Liver (tissue), 9 donors: ENCODE results near the gene WIPF1. TPM values are rescaled to one million over a fixed set of nuclear protein-coding genes. Genes with fewer than 3 reads are reported as not detected.

Experiments
- DNase-seq: peaks from one replicate; pipeline ENCODE4 v3.0.0-alpha.2; 2017; ENCODE audit warnings: low spot score
- H3K27ac ChIP-seq, 2 donors: one replicate each; pipeline ENCODE4 v1.7.0; 2013; ENCODE audit warnings: inconsistent platforms in 2 of 2, low read length in 2 of 2, control low read depth in 1 of 2, low read depth in 1 of 2, mild to moderate bottlenecking in 1 of 2
- H3K27me3 ChIP-seq, 4 donors: one replicate each; pipeline versions ENCODE4 v1.6.1 to v1.7.0; 2013; ENCODE audit warnings: low read length in 3 of 4, inconsistent platforms in 1 of 4, mild to moderate bottlenecking in 1 of 4, moderate library complexity in 1 of 4; ENCODE audit not compliant: control insufficient read depth in 4 of 4, insufficient read depth in 4 of 4
- H3K36me3 ChIP-seq, 4 donors: one replicate each; pipeline versions ENCODE4 v1.6.1 to v1.7.0; 2013; ENCODE audit warnings: low read length in 3 of 4, mild to moderate bottlenecking in 3 of 4, low read depth in 1 of 4, moderate library complexity in 1 of 4; ENCODE audit not compliant: control insufficient read depth in 4 of 4, insufficient read depth in 3 of 4
- H3K4me1 ChIP-seq, 4 donors: one replicate each; pipeline versions ENCODE4 v1.6.1 to v1.7.0; 2013; ENCODE audit warnings: low read length in 3 of 4, mild to moderate bottlenecking in 3 of 4, moderate library complexity in 1 of 4; ENCODE audit not compliant: control insufficient read depth in 4 of 4, insufficient read depth in 4 of 4
- H3K4me3 ChIP-seq, 3 donors: one replicate each; pipeline versions ENCODE4 v1.6.1 to v1.7.0; 2013; ENCODE audit warnings: low read length in 3 of 3, control low read depth in 1 of 3, low read depth in 1 of 3, mild to moderate bottlenecking in 1 of 3
- H3K9ac ChIP-seq, 2 donors: one replicate each; pipeline ENCODE4 v1.7.0; 2013; ENCODE audit warnings: low read length in 2 of 2, mild to moderate bottlenecking in 2 of 2, moderate library complexity in 2 of 2, control low read depth in 1 of 2, low read depth in 1 of 2
- H3K9me3 ChIP-seq, 4 donors: one replicate each; pipeline versions ENCODE4 v1.6.1 to v1.7.0; 2013; ENCODE audit warnings: low read length in 3 of 4; ENCODE audit not compliant: control insufficient read depth in 4 of 4
- ATF3 ChIP-seq: IDR thresholded peaks from 2 replicates; pipeline ENCODE4 v1.6.1; 2016; ENCODE audit warnings: antibody characterized with exemption
- EGR1 ChIP-seq, 2 donors: IDR thresholded peaks; 2 replicates each; pipeline ENCODE4 v1.6.1; 2016 to 2018; ENCODE audit warnings: antibody characterized with exemption in 2 of 2, low read depth in 2 of 2
- FOXA1 ChIP-seq: IDR thresholded peaks from 2 replicates; pipeline ENCODE4 v1.6.1; 2016; ENCODE audit warnings: antibody characterized with exemption
- GABPA ChIP-seq, 2 donors: IDR thresholded peaks in 1 of 2; conservative IDR thresholded peaks in 1 of 2; 2 replicates each; pipeline ENCODE4 v1.6.1; 2016; ENCODE audit warnings: antibody characterized with exemption in 2 of 2, mild to moderate bottlenecking in 1 of 2, moderate library complexity in 1 of 2
- HNF4A ChIP-seq, 2 donors: conservative IDR thresholded peaks; 2 replicates each; pipeline ENCODE4 v1.6.1; 2016; ENCODE audit warnings: antibody characterized with exemption in 2 of 2, mild to moderate bottlenecking in 2 of 2
- JUND ChIP-seq, 2 donors: IDR thresholded peaks; 2 replicates each; pipeline ENCODE4 v1.6.1; 2016; ENCODE audit warnings: antibody characterized with exemption in 2 of 2
- MAX ChIP-seq: IDR thresholded peaks from 2 replicates; pipeline ENCODE4 v1.6.1; 2016; ENCODE audit warnings: antibody characterized with exemption
- NR2F2 ChIP-seq: IDR thresholded peaks from 2 replicates; pipeline ENCODE4 v1.6.1; 2016; ENCODE audit warnings: antibody characterized with exemption
- RAD21 ChIP-seq, 2 donors: IDR thresholded peaks; 2 replicates each; pipeline ENCODE4 v1.6.1; 2016; ENCODE audit warnings: antibody characterized with exemption in 2 of 2, mild to moderate bottlenecking in 2 of 2
- RXRA ChIP-seq, 2 donors: IDR thresholded peaks; 2 replicates each; pipeline ENCODE4 v1.6.1; 2017 to 2018; ENCODE audit warnings: antibody characterized with exemption in 2 of 2, mild to moderate bottlenecking in 1 of 2
- SP1 ChIP-seq: IDR thresholded peaks from 2 replicates; pipeline ENCODE4 v1.6.1; 2018; ENCODE audit warnings: antibody characterized with exemption, mild to moderate bottlenecking
- TAF1 ChIP-seq: conservative IDR thresholded peaks from 2 replicates; pipeline ENCODE4 v1.6.1; 2016; ENCODE audit warnings: antibody characterized with exemption, mild to moderate bottlenecking
- YY1 ChIP-seq: IDR thresholded peaks from 2 replicates; pipeline ENCODE4 v1.6.1; 2016; ENCODE audit warnings: antibody characterized with exemption, mild to moderate bottlenecking
- WGBS: extraction: QIAGEN DNeasy Blood & Tissue Kit; methylation state at CpG from one replicate; pipeline ENCODE4 v1.1.7; 2013; 5-methylcytosine and 5-hydroxymethylcytosine counted together
- polyA plus RNA-seq, 2 donors: library from polyadenylated mRNA; stranded (reverse) in 1 of 2; unstranded in 1 of 2; fragments of 200-250 nt in 1 of 2; fragments of >200 nt in 1 of 2; fragmentation: Nextera tagmentation in 1 of 2; extraction: Ambion mirVana in 1 of 2; gene quantifications; one replicate each; pipeline versions ENCODE4 v1.2.1 to v1.2.3, GENCODE V29; 2013 to 2015
- total RNA-seq, 2 donors: library from RNA; depleted of rRNA; stranded (reverse); fragments of >200 nt; gene quantifications; one replicate each; pipeline ENCODE4 v1.2.3, GENCODE V29; 2014
- TF ChIP-seq, protein P1 (sequence below): fragments of 150-350 bp; IDR thresholded peaks from 2 replicates; pipeline ENCODE4 v1.5.1; 2017; ENCODE audit warnings: improper control_type of control experiment, low read depth, low read length; ENCODE audit not compliant: missing input control
- TF ChIP-seq, protein P2 (sequence below): IDR thresholded peaks from 2 replicates; pipeline ENCODE4 v1.6.1; 2016; ENCODE audit warnings: antibody characterized with exemption, mild to moderate bottlenecking
- TF ChIP-seq, protein P3 (sequence below): IDR thresholded peaks from 2 replicates; pipeline ENCODE4 v1.6.1; 2016; ENCODE audit warnings: antibody characterized with exemption
- donor health status: healthy.
- donor health status: healthy.
- donor health status: healthy.
- donor health status: healthy.
- donor health status: healthy.

WIPF1 gene
- total and polyA plus RNA-seq, 4 donors: 4.7 to 7.7 (median 6.3) TPM

DNA sequence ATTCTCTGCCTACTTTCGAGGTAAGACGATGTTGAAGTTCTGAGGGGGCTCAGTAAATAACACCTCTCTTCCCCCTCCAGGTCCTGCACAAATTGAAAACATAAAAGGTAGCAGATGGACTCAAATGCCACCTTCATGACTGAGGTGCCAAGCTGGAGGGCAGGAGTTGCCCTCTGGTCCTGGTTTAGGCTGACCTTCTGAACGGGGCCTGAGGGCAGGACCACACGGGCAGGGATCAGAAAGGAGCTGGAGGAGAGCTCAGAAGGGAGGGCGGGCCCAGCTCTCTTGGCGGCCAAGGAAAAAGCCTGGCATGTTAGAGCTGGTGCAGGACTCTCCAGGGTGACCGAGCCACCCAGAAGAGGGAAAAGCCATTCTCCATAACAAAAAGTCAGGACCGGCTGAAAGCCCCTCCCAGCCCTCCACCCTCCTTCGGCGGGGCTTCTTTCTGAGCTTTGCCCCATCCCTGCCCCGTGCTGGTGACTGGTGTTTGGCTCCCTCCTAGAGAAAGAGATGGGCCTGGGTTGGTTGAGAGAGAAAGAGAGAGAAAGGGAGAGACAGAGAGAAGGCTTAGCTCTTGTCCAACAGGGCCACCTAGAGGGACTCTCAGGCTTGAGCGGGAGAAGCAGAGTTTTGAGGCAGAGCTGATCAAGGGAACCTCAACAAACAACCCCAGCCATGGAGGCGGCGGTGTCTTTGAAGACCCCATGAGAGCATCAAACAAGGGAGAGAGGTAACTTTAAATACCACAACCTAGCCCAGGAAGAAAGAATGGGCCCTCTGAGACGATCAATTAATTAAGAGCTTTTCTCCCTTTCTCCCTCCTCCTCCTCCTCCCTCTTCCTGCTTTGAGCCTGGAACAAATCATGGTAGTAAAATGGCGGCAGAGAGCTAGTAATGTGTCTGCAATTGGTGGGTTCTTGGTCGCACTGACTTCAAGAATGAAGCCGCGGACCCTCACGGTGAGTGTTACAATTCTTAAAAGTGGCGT, 50.8 kb downstream of the WIPF1 start:
- TF ChIP-seq RAD21 (IDR thresholded peaks at IDR 0.05) (peak; percentile 68 to 82), HNF4A (conservative IDR thresholded peaks at IDR 0.05) (peak; percentile 15 to 50)
- TF ChIP-seq, protein P1, sequence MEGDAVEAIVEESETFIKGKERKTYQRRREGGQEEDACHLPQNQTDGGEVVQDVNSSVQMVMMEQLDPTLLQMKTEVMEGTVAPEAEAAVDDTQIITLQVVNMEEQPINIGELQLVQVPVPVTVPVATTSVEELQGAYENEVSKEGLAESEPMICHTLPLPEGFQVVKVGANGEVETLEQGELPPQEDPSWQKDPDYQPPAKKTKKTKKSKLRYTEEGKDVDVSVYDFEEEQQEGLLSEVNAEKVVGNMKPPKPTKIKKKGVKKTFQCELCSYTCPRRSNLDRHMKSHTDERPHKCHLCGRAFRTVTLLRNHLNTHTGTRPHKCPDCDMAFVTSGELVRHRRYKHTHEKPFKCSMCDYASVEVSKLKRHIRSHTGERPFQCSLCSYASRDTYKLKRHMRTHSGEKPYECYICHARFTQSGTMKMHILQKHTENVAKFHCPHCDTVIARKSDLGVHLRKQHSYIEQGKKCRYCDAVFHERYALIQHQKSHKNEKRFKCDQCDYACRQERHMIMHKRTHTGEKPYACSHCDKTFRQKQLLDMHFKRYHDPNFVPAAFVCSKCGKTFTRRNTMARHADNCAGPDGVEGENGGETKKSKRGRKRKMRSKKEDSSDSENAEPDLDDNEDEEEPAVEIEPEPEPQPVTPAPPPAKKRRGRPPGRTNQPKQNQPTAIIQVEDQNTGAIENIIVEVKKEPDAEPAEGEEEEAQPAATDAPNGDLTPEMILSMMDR: peak; percentile 41
- TF ChIP-seq, protein P2, sequence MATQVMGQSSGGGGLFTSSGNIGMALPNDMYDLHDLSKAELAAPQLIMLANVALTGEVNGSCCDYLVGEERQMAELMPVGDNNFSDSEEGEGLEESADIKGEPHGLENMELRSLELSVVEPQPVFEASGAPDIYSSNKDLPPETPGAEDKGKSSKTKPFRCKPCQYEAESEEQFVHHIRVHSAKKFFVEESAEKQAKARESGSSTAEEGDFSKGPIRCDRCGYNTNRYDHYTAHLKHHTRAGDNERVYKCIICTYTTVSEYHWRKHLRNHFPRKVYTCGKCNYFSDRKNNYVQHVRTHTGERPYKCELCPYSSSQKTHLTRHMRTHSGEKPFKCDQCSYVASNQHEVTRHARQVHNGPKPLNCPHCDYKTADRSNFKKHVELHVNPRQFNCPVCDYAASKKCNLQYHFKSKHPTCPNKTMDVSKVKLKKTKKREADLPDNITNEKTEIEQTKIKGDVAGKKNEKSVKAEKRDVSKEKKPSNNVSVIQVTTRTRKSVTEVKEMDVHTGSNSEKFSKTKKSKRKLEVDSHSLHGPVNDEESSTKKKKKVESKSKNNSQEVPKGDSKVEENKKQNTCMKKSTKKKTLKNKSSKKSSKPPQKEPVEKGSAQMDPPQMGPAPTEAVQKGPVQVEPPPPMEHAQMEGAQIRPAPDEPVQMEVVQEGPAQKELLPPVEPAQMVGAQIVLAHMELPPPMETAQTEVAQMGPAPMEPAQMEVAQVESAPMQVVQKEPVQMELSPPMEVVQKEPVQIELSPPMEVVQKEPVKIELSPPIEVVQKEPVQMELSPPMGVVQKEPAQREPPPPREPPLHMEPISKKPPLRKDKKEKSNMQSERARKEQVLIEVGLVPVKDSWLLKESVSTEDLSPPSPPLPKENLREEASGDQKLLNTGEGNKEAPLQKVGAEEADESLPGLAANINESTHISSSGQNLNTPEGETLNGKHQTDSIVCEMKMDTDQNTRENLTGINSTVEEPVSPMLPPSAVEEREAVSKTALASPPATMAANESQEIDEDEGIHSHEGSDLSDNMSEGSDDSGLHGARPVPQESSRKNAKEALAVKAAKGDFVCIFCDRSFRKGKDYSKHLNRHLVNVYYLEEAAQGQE: no peak
- no peak overlapping the region for H3K9ac ChIP-seq
- 79% methylated on average over 21 of the region's 21 CpGs for WGBS

GRCh38 chr2:174545240-174545639, 52.4 kb downstream of the WIPF1 start:
- 86% methylated on average over 3 of the region's 3 CpGs for WGBS
- H3K36me3 ChIP-seq: no peaks in the 10 kb centered on the region
- no peaks in the 10 kb centered on the region for H3K4me1 ChIP-seq
- DNase-seq: no peak
- no peak overlapping the region for H3K27ac ChIP-seq
- no peaks in the 10 kb centered on the region for H3K27me3 ChIP-seq
- no peak overlapping the region for H3K4me3 ChIP-seq
- no peak overlapping the region for H3K9ac ChIP-seq
- no peaks in the 10 kb centered on the region for H3K9me3 ChIP-seq
- TF ChIP-seq TAF1: no peak
- TF ChIP-seq, protein P3, sequence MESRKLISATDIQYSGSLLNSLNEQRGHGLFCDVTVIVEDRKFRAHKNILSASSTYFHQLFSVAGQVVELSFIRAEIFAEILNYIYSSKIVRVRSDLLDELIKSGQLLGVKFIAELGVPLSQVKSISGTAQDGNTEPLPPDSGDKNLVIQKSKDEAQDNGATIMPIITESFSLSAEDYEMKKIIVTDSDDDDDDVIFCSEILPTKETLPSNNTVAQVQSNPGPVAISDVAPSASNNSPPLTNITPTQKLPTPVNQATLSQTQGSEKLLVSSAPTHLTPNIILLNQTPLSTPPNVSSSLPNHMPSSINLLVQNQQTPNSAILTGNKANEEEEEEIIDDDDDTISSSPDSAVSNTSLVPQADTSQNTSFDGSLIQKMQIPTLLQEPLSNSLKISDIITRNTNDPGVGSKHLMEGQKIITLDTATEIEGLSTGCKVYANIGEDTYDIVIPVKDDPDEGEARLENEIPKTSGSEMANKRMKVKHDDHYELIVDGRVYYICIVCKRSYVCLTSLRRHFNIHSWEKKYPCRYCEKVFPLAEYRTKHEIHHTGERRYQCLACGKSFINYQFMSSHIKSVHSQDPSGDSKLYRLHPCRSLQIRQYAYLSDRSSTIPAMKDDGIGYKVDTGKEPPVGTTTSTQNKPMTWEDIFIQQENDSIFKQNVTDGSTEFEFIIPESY: no peak
- TF ChIP-seq RXRA (IDR thresholded peaks at IDR 0.05): no peak
- no peak for TF ChIP-seq YY1
- TF ChIP-seq EGR1 (IDR thresholded peaks at IDR 0.05; ENCODE audit: low read depth in 2 of 2): no peak
- TF ChIP-seq, protein P1: no peak
- no peak for TF ChIP-seq HNF4A (conservative IDR thresholded peaks at IDR 0.05)
- no peak for TF ChIP-seq ATF3
- no peak for TF ChIP-seq NR2F2
- TF ChIP-seq SP1: no peak
- no peak for TF ChIP-seq FOXA1
- no peak for TF ChIP-seq RAD21 (IDR thresholded peaks at IDR 0.05)
- TF ChIP-seq MAX: no peak
- TF ChIP-seq GABPA (IDR thresholded peaks at IDR 0.05 in 1 of 2, conservative IDR thresholded peaks at IDR 0.05 in 1 of 2): no peak
- no peak for TF ChIP-seq JUND (IDR thresholded peaks at IDR 0.05)
- TF ChIP-seq, protein P2: no peak

More for the DNA sequence above, 50.8 kb downstream of the WIPF1 start:
- H3K4me1 ChIP-seq: no peaks in the 10 kb centered on the region
- H3K9me3 ChIP-seq: no peaks in the 10 kb centered on the region
- no peaks in the 10 kb centered on the region for H3K27me3 ChIP-seq
- H3K27ac ChIP-seq: no peak overlapping the region
- no peak for DNase-seq
- H3K36me3 ChIP-seq: no peaks in the 10 kb centered on the region
- no peak overlapping the region for H3K4me3 ChIP-seq
